HG03342 (cell line): ENCODE measurements around the gene SSU72.
A peak's percentile ranks its signal among the peaks of the same experiment; 100 is the strongest.
"Not testable (repeated sequence)": the region's sequence is repeated elsewhere in the genome, so short reads cannot be mapped to it uniquely, and the experiment has no call there.

Experiments used
- ATAC-seq: cut with Tn5 transposase; IDR thresholded peaks from one replicate; pipeline ENCODE4 v1.9.1; 2021; ENCODE audit warnings: mild to moderate bottlenecking, moderate library complexity; ENCODE audit not compliant: unreplicated experiment

The SSU72 gene

DNA sequence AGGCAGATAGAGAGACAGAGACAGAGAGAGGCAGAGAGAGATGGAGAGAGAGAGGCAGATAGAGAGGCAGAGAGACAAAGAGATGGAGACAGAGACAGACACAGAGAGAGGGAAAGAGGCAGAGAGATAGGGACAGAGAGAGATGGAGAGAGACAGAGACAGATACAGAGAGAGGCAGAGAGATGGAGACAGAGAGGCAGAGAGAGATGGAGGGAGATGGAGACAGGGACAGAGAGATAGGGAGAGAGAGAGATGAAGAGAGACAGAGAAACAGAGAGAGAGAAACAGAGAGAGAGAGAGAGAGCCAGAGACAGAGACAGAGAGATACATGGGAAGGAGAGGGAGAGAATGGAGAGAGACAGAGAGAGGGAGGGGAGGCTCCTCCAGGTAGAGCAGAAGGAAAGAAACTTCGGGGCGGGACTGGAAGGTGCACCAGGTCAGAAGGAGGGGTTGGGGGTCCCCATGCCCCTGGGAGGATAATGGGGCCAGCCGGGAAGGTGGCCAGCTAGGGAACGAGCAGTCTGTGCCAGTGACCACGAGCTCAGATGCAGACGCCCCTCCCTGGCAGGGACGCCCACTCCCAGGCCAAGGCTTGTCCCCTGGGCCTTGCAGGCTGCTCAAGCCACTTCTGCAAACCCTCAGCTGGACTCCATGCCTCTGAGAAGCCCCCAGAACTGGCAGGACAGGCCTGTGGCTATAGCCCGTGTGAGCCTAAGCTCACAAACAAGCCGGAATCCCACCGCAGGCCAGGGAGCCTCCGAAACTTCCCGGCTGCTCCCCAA lies 22.0 kb upstream of the SSU72 start:
- ATAC-seq = no peak

DNA sequence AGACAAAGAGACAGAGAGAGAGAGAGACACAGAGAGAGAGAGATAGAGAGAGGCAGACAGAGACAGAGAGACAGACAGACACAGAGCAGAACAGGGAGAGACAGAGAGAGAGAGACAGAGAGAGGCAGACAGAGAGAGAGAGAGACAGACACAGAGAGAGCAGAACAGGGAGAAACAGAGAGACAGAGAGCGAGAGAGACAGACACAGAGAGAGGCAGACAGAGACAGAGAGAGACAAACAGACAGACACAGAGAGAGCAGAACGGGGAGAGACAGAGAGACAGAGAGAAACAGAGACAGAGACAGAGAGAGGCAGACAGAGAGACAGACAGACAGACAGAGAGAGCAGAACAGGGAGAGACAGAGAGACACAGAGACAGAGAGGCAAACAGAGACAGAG lies 20.7 kb upstream of the SSU72 start:
- not testable (repeated sequence) for ATAC-seq

DNA sequence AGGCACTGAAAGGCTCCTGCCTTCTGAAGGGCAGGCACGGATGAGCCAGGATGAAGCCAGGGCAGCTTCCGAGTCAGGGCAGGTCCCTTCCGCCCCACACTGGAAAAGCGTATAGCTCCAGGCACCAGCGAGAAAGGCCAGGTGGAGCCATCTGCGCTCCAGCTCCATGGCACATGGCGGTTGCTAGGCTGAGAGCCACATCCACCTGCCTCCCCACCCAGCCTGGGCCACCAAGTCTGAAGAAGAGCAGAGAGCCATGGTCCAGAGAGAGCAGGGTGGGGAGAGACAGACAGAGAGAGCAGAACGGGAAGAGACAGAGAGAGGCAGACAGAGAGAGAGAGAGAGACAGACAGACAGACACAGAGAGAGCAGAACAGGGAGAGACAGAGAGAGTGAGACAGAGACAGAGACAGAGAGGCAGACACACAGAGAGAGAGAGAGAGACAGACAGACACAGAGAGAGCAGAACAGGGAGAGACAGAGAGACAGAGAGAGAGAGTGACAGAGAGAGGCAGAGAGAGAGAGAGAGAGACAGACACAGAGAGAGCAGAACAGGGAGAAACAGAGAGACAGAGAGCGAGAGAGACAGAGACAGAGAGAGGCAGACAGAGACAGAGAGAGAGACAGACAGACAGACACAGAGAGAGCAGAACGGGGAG lies 20.1 kb upstream of the SSU72 start:
- no peak for ATAC-seq

DNA sequence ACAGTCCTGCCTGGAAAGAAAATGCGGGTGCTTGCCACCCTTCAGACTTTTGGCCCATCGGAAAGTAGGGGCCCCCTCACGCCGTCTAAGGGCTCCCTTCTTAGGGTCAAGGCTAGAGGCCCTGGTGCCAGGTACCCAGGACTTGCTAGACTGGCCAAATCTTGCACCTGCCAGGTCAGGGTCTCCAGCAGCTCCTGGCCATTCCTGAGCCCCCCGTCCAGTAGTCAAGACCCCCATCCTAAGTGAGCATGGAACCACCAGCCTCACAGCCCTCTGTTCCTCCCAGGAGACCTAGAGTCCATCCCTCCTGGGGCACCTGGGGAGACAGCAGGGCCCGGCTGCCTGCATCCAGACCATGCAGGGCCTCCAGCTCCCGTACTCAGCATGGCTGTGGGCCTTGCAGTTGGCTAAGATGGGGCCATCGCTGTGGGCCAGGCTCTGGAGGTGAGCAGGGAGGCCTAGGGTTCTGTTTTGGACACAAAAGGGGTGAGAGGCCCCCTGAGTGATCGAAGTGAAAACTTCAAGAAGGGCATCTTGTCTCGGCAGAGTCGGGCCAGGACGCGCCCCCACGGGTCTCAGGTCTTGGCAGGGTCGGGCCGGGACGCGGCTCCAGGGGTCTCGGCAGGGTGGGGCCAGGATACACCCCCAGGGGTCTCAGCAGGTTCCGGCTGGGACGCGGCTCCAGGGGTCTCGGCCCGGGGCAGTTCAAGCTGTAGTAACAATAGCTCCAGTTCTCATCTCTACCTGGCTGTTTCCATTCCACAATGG lies 19.4 kb upstream of the SSU72 start:
- ATAC-seq = no peak

DNA sequence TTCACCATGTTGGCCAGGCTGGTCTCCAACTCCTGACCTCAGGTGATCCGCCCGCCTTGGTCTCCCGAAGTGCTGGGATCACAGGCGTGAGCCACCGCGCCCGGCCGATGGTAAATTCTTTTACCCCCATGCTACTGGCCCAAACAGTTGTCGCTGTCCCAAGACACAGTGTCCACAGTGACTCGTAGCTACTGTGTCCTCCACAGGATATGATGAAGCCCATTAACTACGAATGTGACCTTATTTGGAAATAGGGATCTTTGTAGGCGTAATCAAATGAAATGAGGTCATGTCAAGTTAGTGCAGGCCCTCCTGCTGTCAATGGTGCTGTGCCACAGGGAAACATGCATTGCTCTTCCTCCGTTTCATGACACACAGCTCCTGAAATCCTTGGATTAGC lies 16.8 kb upstream of the SSU72 start:
- no peak for ATAC-seq

DNA sequence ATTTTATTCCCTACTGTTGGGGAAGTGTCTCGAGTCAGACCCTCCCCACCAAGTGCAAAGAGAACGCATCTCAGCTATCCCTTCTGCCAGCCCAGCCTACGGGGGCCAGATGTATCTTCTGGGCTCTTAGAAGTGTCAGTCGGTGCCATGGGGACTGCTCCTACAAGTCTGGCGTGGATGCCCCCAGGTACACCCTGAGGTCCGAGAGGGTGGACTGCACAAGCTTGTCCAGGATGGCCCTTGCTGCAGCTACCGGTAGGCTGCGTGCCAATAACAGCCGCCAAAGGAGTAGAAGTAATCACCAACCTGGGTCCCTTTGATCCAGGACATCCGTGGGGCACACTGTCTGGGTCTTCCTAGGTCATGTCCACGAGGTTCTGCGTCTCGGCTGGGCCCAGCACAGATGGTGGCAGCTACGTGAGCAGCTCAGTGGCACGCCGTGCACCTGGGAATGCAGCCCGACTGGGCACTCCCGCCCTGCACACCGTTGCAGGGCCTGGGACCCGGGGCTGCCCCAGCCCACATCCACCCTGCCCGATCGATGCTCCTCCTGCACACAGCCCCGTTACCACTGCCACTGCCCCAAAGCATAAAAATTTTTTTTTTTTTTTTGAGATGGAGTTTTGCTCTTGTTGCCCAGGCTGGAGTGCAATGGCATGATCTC lies 8.8 kb upstream of the SSU72 start:
- no peak for ATAC-seq

DNA sequence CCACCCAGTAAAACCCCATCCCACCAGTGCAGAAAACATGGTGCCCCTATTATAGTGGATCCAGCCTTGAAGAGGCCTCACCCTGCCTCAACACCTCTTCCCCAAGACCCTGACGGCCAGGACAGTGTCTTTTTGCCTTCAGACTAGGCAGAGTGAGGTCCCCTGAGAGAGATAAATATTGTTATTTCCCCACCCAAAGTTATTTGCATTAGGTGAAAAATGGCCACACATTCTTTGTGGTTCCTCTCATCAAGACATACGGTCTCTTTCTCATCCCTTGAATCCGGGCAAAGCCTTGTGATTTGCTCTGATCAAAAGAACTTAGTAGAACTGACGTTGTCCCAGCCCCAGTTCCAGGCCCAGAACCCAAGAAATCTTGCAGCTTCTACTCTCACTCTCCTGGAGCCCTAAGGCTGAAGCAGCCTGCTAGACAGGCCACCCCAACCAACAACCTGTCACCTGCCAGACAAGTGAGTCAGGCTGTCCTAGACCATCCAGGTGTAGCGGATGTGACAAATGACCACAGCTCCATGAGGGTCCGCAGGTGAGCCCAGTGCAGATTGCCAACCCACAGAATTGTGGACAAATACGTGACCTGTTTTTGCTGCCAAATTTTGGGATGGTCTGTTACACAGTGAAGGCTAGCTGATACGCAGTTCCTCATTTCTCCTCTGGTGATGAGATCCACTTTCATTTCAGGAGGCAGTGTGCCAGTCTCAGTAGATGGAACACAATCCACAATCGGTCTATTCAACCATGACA lies 8.1 kb upstream of the SSU72 start:
- no peak for ATAC-seq

DNA sequence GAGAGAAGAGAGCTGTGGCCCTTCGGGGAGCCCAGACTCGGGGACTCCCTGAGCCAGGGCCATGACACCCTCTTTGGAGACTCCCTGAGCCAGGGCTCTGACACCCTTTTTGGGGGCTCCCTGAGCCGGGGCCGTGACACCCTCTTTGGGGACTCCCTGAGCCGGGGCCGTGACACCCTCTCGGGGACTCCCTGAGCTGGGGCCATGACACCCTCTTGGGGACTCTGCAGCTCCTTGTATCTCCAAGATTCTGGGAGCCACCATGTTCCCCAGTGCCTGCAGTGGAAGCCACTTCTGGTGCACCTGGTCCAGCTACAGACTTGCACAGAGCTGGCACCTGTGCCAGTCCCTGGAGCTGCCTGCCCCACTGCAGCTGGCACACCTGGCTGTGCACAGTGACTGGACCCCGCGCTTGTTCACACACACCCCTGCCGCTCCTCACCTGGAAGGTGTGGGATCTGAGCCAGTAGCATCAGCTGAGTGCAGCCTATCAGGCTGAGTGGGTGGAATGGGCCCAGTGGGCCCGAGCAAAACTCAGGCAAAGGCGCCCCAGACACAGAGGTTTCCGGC lies 3.8 kb upstream of the SSU72 start:
- ATAC-seq = no peak

DNA sequence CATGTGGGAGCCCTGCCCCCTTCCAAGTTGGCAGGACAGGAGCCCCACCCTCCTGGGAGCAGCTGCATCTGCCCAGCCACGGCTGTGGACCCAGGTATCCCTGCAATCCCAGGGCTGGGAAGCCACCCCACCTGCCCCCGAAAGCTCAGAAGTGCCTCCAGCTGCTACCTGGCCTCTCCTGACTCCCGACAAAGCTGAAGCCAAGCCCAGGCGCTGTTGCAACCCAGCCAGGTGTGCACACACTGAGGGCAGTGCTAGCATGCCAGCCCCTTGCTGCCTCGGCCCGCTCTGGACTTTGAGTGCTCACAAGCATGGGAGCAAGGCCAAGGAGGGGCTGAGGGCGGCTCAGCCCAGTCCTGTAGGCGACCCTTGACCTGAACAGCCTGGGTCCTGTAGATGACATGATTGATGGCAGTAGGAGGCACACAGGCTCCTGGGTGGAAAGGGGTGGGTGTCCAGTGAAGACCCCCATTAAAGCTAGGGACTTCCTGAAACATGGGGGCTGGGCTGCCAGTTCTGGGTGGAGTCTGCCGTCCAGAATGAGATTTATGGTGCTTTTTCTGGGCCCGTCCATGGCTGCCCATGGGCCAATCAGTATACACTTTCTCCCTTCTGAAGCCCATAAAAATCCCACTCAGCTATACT lies 2.8 kb upstream of the SSU72 start:
- ATAC-seq = no peak

DNA sequence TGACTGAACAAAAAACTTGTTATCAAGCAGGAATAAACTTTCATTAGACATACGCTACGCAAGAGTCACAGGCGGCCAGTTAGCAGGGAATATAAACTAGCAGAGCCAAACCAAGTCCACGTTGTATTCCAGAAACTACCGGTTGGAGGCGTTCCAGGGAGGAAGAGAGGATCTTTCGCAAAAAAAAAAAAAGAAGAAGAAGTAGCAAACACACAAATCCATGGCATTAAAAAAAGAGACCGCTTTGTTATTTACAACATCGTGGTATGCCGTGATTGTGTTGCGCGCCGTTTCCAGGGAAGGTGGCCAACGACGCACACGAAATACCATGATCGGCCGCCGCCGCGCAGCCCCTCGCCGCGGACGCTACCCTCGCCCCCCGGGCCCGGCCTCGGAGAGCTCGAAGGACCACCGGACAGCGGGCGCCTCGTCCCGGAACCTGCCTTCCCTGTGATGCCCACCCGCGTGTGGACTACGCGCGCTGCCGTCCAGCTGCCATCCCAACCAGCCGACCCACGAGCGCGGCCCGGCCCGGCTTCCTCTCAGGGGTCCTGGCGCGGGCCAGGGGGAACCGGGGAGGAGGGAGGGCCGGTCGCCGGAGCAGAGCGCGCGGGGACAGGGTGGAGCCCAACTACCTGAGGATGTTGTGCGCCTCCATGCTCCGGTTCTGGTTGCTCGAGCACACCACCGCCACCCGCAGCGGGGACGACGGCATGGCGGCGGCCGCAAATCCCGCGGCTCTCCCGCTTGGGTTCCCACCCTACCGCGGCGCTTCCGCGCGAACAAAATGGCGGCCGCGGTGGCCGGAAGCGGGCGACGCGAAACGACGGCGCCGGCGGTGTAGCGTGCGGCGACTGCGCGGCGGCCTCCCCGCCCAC lies 581 bp downstream of the SSU72 start:
- ATAC-seq = peak; percentile 71

DNA sequence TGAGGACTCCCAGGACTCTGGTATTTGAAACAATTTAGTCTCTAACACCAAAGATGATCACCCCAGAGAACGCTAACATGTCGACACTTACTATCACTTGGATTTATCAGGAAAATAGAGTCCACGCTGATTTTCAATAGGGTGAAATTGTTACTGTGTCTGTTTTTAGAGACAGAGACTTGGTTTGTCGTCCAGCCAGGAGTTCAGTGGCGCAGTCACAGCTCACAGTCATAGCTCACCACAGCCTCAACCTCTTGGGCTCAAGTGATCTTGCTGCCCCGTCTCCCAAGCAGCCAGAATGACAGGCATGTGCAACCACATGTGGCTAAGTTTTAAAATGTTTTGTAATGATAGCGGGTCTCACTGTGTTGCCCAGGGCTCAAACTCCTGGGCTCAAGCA lies 5.3 kb downstream of the SSU72 start:
- ATAC-seq = no peak

DNA sequence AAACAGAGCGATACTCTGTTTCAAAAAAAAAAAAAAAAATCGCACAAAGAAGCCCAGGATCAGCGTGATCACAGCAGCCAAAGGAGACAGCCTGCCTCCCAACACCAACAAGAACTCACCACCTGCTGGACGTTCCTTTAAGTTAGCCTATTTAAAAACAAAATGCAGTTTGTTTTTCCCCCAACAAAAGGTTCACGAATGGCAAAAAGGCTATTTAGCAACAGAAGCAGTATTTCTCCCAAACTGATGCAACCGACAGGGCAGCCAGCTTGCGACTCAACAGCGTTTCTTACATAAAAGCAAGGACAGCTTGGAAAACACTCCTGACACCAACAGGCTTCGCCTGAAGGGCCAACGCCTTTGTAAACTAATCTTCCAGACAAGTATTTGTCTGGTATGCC lies 6.8 kb downstream of the SSU72 start:
- ATAC-seq = no peak

DNA sequence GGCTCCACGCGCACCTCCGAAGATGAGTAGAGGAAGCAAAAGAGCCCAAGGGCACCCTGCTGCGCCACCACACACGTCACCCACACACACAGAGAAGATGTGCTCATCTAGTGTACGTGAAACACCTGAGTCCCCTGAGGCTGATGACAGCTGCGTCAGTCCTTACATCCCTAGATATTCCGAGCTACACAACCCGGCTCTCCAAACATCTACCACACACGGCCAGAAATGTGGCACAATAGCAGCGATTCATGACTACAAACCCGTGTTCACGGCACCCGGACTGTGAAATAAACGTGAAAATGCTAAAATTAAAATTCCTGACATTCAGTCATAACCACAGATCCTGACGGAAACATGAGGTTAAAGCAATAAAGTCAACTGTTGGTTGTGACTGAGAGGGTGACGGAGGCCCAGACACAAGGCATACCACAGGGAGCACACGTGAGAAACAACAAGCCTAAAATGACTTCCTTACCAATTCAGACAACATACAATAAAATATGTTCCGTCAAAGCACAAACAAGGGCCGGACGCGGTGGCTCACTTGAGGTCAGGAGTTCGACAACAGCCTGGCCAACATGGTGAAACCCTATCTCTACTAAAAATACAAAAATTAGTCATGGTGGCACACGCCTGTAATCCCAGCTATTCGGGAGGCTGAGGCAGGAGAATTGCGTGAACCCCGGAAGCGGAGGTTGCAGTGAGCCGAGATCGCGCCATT lies 7.3 kb downstream of the SSU72 start:
- ATAC-seq = no peak

DNA sequence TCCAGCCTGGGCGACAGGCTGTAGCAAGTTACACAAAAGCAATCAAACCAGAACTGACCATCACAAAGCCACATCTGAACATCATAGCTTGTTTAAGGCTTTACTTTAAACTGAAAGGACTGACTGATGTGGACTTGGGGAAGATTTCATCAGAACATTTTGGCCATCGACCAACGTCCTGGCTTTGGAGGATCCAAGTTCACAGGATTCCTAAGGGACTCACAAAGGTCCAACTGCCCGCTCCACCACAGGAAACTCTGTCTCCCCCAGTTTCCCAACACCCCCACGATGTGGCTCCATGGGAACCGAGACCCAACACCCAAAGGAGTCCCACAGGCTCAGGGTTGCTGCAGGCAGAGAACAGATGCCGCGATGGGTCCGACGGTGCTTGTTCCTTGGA lies 9.3 kb downstream of the SSU72 start:
- ATAC-seq = no peak

DNA sequence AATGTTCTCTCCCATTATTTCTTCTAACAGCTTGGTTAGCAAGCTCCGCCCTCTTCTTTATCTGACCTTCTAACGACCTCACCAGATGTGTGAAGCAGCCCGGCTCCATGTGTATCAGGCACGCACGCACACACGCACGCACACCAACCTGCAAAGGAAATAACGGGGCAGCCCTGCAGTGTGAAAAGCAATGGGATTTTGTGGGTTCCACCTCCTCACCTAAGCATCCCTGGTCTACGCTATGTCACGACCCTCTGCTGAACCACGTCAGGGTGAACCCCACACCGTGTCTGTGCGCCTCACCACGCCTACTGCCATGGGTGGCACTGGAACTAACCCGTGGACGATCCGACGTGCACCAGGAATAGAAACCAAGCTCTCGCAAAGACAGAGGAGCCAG lies 10.4 kb downstream of the SSU72 start:
- ATAC-seq = no peak

DNA sequence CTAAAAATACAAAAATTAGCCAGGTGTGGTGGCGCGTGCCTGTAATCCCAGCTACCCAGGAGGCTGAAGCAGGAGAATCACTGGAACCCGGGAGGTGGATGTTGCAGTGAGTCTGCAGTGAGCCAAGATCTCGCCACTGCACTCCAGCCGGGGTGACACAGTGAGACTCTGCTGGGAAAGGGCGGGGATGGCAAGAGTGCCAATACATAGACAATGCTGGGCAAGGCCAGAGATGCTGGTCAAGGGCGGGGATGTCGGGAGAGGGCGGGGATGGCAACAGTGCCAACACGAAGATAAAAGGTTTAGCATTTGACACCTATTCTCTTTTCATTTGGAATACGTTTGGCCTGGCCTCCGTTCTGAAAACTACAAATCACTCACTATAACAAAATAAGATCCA lies 11.0 kb downstream of the SSU72 start:
- no peak for ATAC-seq

DNA sequence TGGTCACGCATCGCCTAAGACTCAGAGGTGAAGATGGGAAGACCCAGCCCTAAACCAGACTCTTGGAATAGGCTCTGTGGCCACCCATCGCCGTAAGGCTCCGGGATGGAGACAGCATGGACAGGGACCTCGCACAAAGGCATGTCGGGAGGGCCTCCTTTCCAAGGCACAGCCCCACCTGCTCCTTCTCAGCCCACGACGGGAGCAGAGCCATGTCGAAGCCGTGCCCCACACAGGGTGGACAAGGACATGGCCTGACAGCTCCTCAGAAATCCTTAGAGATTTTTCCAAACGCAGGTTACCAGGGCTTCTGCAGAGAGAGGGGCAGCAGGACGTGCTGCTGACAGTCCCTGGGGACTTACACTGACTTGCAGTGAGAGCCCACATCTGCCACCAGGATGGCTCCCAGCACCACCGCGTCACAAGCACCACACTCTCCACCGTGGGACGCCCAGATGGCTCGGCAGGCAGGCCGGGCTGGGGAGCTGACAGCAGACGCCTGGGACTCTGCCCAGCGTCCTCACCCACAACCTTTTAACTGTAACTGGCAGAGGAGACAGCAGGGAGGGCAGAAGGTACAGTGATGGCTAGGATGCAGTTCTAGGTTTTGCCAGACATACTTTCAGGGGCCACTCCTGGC lies 12.0 kb downstream of the SSU72 start:
- ATAC-seq = no peak
